ENCODE measurements around the gene LRRIQ1.

The LRRIQ1 gene

GRCh38 chr12:85280984-85281630 lies 245.0 kb downstream of the LRRIQ1 start:
- no peak for DNase-seq

- DNase-seq, result no peak
These were observed 245.6 kb downstream of the LRRIQ1 start for GRCh38 chr12:85281636-85282312.

- DNase-seq, result no peak
These were observed 247.4 kb downstream of the LRRIQ1 start for GRCh38 chr12:85283560-85283959.

Measured in anterior cingulate cortex (tissue), 58 donors.